Natural killer cell treated with Interleukin-12 subunit alpha and Interleukin-12 subunit beta and Interleukin-15 and Interleukin-18, amount 100 ng/mL, for 72 hours (primary cell): ENCODE data around the gene SLC12A1. TPM values are rescaled to one million over a fixed set of nuclear protein-coding genes. Genes with fewer than 3 reads are reported as not detected.

Source experiments
- ATAC-seq, 2 donors: fragments of 150-1000 bp; cut with Tn5 transposase in 1 of 2; sonication (Bioruptor Pico), chemical (Tn5 transposase) in 1 of 2; 2 replicates each; pipeline ENCODE4 v1.10.0; 2021
- DNase-seq: peaks from one replicate; pipeline ENCODE4 v3.0.0; 2022; ENCODE audit warnings: low spot score
- H3K27ac Mint-ChIP-seq, 2 donors: 1 replicate in 1 of 2; 2 replicates in 1 of 2; pipeline ENCODE4 v1.8.0; 2022; ENCODE audit warnings: mixed read lengths in 2 of 2, mild to moderate bottlenecking in 1 of 2, moderate library complexity in 1 of 2
- H3K27me3 Mint-ChIP-seq, 2 donors: 1 replicate in 1 of 2; 2 replicates in 1 of 2; pipeline ENCODE4 v1.8.0; 2022; ENCODE audit warnings: mixed read lengths in 2 of 2
- H3K36me3 Mint-ChIP-seq: one replicate; pipeline ENCODE4 v1.8.0; 2022; ENCODE audit warnings: mixed read lengths
- H3K4me1 Mint-ChIP-seq, 2 donors: 1 replicate in 1 of 2; 2 replicates in 1 of 2; pipeline ENCODE4 v1.8.0; 2022; ENCODE audit warnings: low read depth in 2 of 2, mixed read lengths in 2 of 2, mild to moderate bottlenecking in 1 of 2
- H3K4me3 Mint-ChIP-seq: one replicate; pipeline ENCODE4 v1.8.0; 2022; ENCODE audit warnings: mixed read lengths
- H3K9me3 Mint-ChIP-seq: 2 replicates; pipeline ENCODE4 v1.8.0; 2022; ENCODE audit warnings: mixed read lengths
- total RNA-seq, 2 donors: library from RNA; stranded (reverse); gene quantifications; one replicate each; pipeline ENCODE4 v1.2.3, GENCODE V29; 2022

Gene SLC12A1
- not detected for total RNA-seq

GRCh38 chr15:48205981-48206380 is at the start of gene SLC12A1:
TSS of gene SLC12A1 (plus strand) at chr15:48206302. CDS start at chr15:48207720, 1,418 bp downstream.
- Mint-ChIP-seq H3K9me3 (no peaks in the 10 kb centered on the region), H3K4me3 (no peak within 1 kb of the TSS), H3K36me3 (no peaks in the 10 kb centered on the region), H3K27ac (no peak within 1 kb of the TSS), H3K27me3 (peaks cover 9 to 22% of the 10 kb centered on the region in 2 donors), H3K4me1 (no peaks in the 10 kb centered on the region)
- DNase-seq (no peak), ATAC-seq (no peak)

- no peak overlapping the region for H3K4me3 Mint-ChIP-seq
- no peaks in the 10 kb centered on the region for H3K4me1 Mint-ChIP-seq
- no peaks in the 10 kb centered on the region for H3K9me3 Mint-ChIP-seq
- DNase-seq (no peak), ATAC-seq (no peak)
- no peaks in the 10 kb centered on the region for H3K36me3 Mint-ChIP-seq
- no peak overlapping the region for H3K27ac Mint-ChIP-seq
- H3K27me3 Mint-ChIP-seq = no peaks in the 10 kb centered on the region
Observed at GRCh38 chr15:48168616-48169015, 37.5 kb upstream of the SLC12A1 start.

GRCh38 chr15:48170981-48171380 is 35.1 kb upstream of the SLC12A1 start:
- no peaks in the 10 kb centered on the region for H3K9me3 Mint-ChIP-seq
- H3K36me3 Mint-ChIP-seq = no peaks in the 10 kb centered on the region
- DNase-seq (no peak), ATAC-seq (no peak)
- no peaks in the 10 kb centered on the region for H3K4me1 Mint-ChIP-seq
- no peaks in the 10 kb centered on the region for H3K27me3 Mint-ChIP-seq
- no peak overlapping the region for H3K4me3 Mint-ChIP-seq
- no peak overlapping the region for H3K27ac Mint-ChIP-seq

GRCh38 chr15:48175126-48175525 is 31.0 kb upstream of the SLC12A1 start:
- Mint-ChIP-seq H3K27me3 (peaks cover 8% of the 10 kb centered on the region in 2 donors), H3K27ac (no peak overlapping the region), H3K4me3 (no peak overlapping the region), H3K9me3 (no peaks in the 10 kb centered on the region), H3K4me1 (peaks cover 9 to 10% of the 10 kb centered on the region in 2 donors), H3K36me3 (no peaks in the 10 kb centered on the region)
- no peak for ATAC-seq
- no peak for DNase-seq

- Mint-ChIP-seq H3K36me3 (no peaks in the 10 kb centered on the region), H3K27me3 (peaks cover 8 to 10% of the 10 kb centered on the region in 2 donors), H3K4me3 (no peak overlapping the region), H3K4me1 (peaks cover 9 to 10% of the 10 kb centered on the region in 2 donors), H3K27ac (no peak overlapping the region), H3K9me3 (no peaks in the 10 kb centered on the region)
- ATAC-seq (no peak), DNase-seq (no peak)
Observed at GRCh38 chr15:48176112-48176511, 30.0 kb upstream of the SLC12A1 start.

GRCh38 chr15:48176957-48177356 is 29.1 kb upstream of the SLC12A1 start:
- H3K9me3 Mint-ChIP-seq = no peaks in the 10 kb centered on the region
- no peak for DNase-seq
- no peaks in the 10 kb centered on the region for H3K36me3 Mint-ChIP-seq
- no peak for ATAC-seq
- H3K4me1 Mint-ChIP-seq = peaks cover 9 to 10% of the 10 kb centered on the region in 2 donors
- H3K4me3 Mint-ChIP-seq = peak overlapping the region; percentile 91
- peaks cover 11 to 12% of the 10 kb centered on the region in 2 donors for H3K27me3 Mint-ChIP-seq
- peak overlapping the region; percentile 70 to 77 for H3K27ac Mint-ChIP-seq

GRCh38 chr15:48177383-48177765 is 28.7 kb upstream of the SLC12A1 start:
- Mint-ChIP-seq H3K27ac (peak overlapping the region; percentile 70 to 77), H3K4me1 (peaks cover 9 to 10% of the 10 kb centered on the region in 2 donors), H3K27me3 (peaks cover 14 to 16% of the 10 kb centered on the region in 2 donors), H3K9me3 (no peaks in the 10 kb centered on the region), H3K36me3 (no peaks in the 10 kb centered on the region), H3K4me3 (peak overlapping the region; percentile 91)
- ATAC-seq (peak; percentile 67 to 76), DNase-seq (no peak)

- no peaks in the 10 kb centered on the region for H3K36me3 Mint-ChIP-seq
- peak within 1 kb of the TSS; percentile 70 to 77 for H3K27ac Mint-ChIP-seq
- DNase-seq = peak; percentile 65
- no peaks in the 10 kb centered on the region for H3K9me3 Mint-ChIP-seq
- H3K4me1 Mint-ChIP-seq = peaks cover 9 to 10% of the 10 kb centered on the region in 2 donors
- peaks cover 14 to 16% of the 10 kb centered on the region in 2 donors for H3K27me3 Mint-ChIP-seq
- peak within 1 kb of the TSS; percentile 91 for H3K4me3 Mint-ChIP-seq
- peak; percentile 81 to 84 for ATAC-seq
Observed at GRCh38 chr15:48177766-48178647, 28.1 kb upstream of the SLC12A1 start, which contains the start of gene MYEF2. TSS of gene MYEF2 (minus strand) at chr15:48178295. CDS start at chr15:48178237, 58 bp downstream.

GRCh38 chr15:48178648-48178931 is 27.5 kb upstream of the SLC12A1 start:
- Mint-ChIP-seq H3K4me3 (peak overlapping the region; percentile 36), H3K27ac (no peak overlapping the region), H3K27me3 (peaks cover 14 to 16% of the 10 kb centered on the region in 2 donors), H3K4me1 (peaks cover 9 to 10% of the 10 kb centered on the region in 2 donors), H3K36me3 (no peaks in the 10 kb centered on the region), H3K9me3 (no peaks in the 10 kb centered on the region)
- no peak for DNase-seq
- ATAC-seq = no peak

GRCh38 chr15:48182749-48183148 is 23.4 kb upstream of the SLC12A1 start:
- Mint-ChIP-seq H3K27ac (no peak overlapping the region), H3K27me3 (peaks cover 17 to 40% of the 10 kb centered on the region in 2 donors), H3K4me1 (no peaks in the 10 kb centered on the region), H3K9me3 (no peaks in the 10 kb centered on the region), H3K36me3 (no peaks in the 10 kb centered on the region), H3K4me3 (no peak overlapping the region)
- DNase-seq (no peak), ATAC-seq (no peak)

GRCh38 chr15:48185529-48185928 is 20.6 kb upstream of the SLC12A1 start:
- H3K27ac Mint-ChIP-seq = no peak overlapping the region
- H3K36me3 Mint-ChIP-seq = no peaks in the 10 kb centered on the region
- no peak overlapping the region for H3K4me3 Mint-ChIP-seq
- ATAC-seq (no peak), DNase-seq (no peak)
- H3K27me3 Mint-ChIP-seq = peaks cover 14 to 32% of the 10 kb centered on the region in 2 donors
- H3K4me1 Mint-ChIP-seq = no peaks in the 10 kb centered on the region
- no peaks in the 10 kb centered on the region for H3K9me3 Mint-ChIP-seq

GRCh38 chr15:48186271-48186670 is 19.8 kb upstream of the SLC12A1 start:
- ATAC-seq (no peak), DNase-seq (no peak)
- Mint-ChIP-seq H3K4me3 (no peak overlapping the region), H3K36me3 (no peaks in the 10 kb centered on the region), H3K4me1 (no peaks in the 10 kb centered on the region), H3K9me3 (peaks cover 4% of the 10 kb centered on the region), H3K27me3 (peaks cover 18 to 40% of the 10 kb centered on the region in 2 donors), H3K27ac (no peak overlapping the region)

- Mint-ChIP-seq H3K4me1 (peaks cover 0 to 2% of the 10 kb centered on the region in 2 donors), H3K27ac (no peak overlapping the region), H3K27me3 (peaks cover 19 to 27% of the 10 kb centered on the region in 2 donors), H3K36me3 (no peaks in the 10 kb centered on the region), H3K9me3 (peaks cover 9% of the 10 kb centered on the region), H3K4me3 (no peak overlapping the region)
- DNase-seq (no peak), ATAC-seq (no peak)
Observed at GRCh38 chr15:48190932-48191573, 15.0 kb upstream of the SLC12A1 start.

- H3K4me3 Mint-ChIP-seq = no peak within 1 kb of the TSS
Observed at GRCh38 chr15:48191574-48192225, 14.4 kb upstream of the SLC12A1 start, which contains the start of gene CTXN2. TSS of gene CTXN2 (plus strand) at chr15:48191665. CDS start at chr15:48201301, 9,636 bp downstream.

More at GRCh38 chr15:48191574-48192225, 14.4 kb upstream of the SLC12A1 start, which contains the start of gene CTXN2:
- Mint-ChIP-seq H3K36me3 (no peaks in the 10 kb centered on the region), H3K9me3 (peaks cover 9% of the 10 kb centered on the region), H3K27me3 (peaks cover 17 to 30% of the 10 kb centered on the region in 2 donors), H3K4me1 (peaks cover 0 to 2% of the 10 kb centered on the region in 2 donors), H3K27ac (no peak within 1 kb of the TSS)
- DNase-seq (no peak), ATAC-seq (no peak)
